Measurements from ENCODE around the gene IGSF22.

IGSF22 gene

DNA sequence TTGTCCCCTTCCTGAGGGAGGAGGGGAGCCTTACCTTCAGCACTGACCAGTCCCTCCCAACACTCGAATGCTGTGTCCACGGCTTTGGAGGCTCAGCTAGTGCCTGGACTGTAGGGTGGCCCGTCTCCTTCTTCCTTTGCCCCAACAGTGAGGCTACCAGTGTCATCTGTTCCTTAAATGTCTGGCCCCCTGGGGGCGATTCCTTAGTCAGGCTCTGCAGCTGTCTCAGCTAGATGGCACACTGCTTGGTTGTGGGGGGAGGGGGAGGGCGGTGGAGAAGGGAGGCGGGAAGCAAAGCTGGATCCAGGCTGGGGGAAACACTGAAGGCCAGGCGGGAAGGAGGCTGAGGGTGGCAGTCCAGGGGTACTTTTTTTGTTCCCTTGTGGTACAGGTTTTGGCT is at the start of gene IGSF22:
IGSF22 (minus strand) TSS at position 149 of the 400 bp plus-strand sequence. CDS start 1,952 bp downstream, outside the sequence.
- DNase-seq = no peak

DNA sequence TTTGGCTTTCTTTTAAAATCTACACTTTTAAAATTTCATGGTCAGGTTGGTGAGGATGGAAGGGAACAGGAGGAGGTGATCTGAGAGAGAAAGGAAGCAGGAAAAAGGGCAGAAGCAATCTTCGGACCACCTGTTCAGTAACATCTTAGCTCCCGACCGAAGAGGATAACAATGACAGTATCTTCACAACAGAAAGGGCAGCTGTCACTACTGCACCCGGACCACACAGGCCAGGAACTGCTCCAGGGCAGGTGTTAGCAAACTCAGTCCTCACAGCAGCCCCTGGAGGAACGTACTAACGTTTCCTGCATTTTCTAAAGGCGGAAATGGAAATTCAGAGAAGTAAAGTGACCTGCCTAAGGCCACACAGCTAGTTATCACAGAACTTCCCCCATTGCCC is 48.8 kb upstream of the IGSF22 start:
- no peak for DNase-seq

DNA sequence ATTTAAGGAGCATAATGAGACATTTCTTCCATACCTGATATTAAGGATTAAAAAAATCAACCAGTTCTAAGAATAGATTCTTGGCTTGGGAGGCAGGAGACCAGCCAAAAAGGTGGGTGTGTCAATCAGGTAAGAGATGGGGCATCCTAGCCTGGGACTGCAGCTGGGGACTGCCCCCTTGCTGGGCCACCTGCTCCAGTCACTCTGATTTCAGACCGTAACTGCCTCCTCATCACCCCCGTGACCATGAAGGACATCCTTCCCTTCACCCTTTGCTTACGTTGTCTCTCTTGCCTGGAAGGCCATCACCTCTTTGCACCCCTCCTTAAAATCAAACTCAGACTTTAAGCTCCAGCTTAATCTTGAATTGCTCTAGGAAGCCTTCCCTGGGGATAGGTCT is 47.7 kb upstream of the IGSF22 start:
- no peak for DNase-seq

DNA sequence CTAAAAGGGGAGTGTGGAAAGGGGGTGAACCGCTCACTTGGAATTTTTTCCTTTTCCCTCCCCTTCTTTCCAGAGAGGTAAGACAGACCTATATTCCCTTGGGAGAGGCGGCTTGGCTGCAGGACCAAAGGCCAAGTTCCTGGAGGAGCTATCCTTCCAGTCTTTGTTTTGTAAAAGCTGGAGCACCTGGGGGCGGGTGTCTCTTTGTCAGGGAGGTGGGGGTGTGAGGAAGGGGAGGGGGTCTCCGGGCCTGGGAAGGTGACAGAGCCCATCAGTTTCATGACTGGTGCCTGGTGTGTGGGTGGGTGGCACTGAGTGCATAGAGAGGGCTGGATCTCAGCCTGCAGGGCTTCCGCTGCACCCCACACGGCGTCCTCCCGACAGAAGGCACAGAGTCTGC is 47.1 kb upstream of the IGSF22 start:
- DNase-seq = no peak

DNA sequence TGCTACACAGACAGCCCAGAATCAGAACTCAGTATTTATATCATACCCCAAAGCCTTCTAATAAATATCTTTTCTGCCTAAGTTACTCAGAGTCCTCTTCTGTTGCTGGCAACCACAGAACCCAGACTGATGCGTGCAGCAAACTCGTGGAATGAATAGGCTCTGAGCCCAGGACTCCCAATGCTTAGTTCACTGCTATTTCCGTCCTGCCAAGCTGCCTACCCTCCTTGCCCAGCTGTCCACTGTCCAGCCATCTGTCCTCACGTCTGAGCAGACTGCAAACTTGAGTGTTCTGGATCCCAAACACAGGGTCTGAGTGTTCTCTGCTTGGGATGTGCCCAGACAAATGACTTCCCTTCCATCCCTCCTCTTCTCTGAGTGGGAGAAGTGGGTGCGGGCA is 46.2 kb upstream of the IGSF22 start:
- DNase-seq = no peak

DNA sequence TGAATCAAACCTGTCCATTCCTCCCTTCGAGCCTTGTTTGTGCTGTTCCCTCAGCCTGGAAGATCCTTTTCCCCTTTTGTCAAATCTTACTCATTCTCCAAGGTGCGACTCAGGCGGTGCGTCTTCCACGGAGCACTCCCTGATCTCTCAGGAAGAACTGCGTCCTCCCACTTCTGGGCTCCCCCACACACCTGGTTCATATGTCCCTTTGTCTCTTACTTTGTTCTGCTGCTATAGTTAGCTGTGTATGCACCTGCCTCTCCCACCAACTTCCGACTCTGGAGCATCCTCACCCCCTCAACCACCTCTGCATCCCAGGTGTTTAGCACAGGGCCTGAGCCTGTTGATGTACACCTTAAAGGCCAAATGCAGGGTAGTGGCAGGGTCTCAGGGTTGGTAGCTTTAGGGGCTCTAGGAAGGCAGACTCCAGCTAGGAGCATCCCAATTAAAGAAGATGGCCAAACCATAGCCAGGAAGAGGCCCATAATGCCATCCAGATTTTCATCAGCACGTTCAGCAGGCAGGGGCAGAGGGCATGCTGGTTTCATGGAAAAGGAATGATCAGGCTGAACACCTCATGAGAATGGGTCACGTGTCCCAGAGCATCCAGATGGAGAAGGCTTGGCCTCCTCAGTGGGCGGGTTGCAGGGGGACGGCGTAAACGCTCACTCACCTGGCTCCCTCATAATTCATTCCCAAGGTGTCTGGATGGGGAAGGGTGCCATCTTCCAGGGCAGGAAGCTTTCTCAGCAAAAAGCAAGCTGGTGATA is 45.5 kb upstream of the IGSF22 start:
- DNase-seq = no peak

DNA sequence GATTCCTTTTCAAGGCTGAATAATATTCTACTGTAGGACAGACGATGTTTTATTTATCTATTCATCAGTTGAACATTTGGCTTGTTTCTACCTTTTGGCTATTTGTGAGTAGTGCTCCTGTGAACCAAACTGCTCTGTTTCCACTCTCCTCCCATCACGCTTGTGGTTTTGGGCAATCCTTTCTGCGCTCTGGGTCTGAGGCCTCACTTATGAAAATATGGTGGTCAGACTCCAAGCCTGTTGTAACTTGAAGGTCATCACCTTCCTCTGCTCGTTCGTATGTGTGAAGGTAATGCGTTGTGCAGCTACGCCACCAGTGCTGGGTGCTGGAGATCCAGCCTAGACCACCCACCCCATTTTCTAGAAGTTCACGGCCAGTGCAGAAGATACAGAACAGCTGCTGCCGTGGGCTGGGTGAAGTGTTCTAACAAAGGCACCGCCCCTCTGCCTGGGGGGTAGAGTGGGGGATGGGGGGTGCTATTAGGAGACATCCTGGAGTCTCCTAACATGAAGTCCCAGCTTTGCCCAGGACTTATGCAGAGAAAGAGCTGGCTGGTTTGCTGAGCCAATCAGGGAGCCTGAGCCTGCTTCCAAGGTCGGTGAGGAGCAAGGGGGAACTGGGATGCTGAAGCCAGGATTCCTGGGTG is 44.6 kb upstream of the IGSF22 start:
- no peak for DNase-seq

DNA sequence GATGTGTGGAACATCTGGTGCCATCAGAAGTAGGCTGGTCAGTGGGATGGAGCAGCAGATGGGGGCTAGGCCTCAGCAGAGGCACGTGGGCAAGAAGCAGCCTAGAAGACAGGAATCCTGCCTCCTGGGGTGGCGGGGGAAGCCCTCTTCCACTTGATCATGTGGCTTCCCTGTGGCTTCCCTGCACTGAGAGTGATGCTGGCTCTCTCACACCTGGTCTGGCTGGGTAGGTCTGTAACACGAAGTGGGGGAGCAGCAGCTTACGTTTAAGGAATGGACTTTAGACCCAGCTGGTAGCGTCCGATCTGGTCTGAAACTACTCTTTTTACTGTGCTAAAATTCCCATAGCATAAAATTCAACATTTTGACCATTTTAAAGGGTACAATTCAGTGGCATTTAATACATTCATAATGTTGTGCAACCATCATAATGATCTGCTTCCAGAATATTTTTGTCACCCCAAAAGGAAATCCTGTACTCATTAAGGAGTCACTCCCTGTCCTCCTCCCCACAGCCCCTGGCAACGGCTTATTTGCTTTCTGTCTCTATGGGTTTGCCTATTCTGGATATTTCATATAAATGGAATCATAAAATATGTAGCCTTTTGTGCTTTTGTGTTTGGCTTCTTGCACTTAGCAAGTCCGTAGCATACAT is 43.9 kb upstream of the IGSF22 start:
- no peak for DNase-seq

DNA sequence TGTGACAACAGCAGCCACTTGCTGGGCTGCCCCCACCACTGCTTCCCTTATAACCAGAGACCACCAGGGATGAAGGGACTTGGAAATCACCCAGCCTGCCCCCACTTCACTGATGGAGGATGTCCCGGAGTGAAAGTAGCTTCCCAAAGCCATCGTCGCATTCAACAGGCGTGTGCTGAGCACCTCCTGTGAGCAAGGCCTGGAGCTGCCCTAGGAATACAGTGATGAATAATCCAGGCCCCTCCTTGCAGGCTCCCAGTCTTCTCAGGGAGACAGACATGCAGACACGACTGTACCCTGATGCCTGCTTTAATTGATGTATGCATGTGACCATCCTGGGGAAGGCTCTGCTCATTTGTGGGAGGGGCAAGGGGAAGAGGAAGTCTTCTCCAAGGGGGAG is 43.0 kb upstream of the IGSF22 start:
- DNase-seq = no peak

DNA sequence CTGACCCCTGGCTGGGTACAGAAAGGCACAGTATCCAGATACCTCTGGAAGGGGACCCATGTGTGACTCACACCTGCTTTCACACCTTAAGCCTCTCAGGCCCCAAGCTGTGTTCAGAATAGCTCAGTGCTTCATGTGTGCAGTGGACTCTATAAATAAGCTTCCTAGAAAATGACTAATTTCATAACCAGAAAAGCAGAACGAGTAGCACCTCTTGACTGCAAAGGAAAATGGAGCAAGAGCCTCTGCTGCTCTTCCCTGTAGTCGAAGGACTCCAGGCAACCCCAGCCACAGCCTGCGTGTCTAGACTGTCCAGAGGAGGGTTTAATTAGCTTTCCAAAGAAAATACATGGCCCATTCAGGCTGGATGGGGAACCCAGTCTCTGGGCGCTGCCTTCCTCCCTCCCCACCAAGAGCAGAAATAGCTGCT is 42.5 kb upstream of the IGSF22 start:
- DNase-seq = no peak

DNA sequence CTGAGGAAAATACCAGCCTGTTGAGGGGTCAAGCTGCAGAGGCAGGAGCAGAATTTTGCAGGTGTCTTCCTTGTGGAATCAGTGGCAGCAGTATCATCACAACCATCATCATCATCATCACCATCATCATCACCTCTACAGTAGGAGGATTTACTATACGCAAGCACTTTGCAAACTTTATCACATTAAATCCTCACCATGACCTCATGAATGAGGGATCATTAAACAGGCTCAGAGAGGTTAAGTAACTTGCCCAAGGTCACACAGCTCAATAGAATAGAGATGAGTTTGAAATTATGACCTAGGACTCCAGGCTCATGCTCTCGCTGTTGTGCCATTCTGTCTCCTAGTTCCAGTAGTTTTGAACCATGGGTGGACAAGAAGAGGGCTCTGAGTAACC is 40.0 kb upstream of the IGSF22 start:
- DNase-seq = no peak

DNA sequence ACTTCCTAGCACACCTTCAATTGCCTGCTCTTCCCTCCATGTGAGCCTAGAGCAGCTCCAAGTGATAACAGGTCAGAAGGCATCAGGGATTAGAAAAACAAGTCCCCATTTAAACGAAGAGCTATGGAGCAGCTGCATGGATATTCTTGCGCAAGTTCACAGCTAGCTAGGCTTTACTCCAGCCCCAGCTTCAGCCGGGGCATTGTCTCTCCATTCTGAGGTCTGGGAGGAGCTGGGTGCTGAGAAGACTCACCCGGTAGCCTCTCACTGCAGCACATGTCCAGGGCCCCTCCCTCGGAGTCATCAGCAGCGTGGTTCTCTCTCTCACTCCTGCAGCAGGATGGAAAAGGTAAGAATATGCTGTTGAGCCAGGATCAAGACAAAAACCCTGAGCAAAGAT is 39.6 kb upstream of the IGSF22 start:
- no peak for DNase-seq

DNA sequence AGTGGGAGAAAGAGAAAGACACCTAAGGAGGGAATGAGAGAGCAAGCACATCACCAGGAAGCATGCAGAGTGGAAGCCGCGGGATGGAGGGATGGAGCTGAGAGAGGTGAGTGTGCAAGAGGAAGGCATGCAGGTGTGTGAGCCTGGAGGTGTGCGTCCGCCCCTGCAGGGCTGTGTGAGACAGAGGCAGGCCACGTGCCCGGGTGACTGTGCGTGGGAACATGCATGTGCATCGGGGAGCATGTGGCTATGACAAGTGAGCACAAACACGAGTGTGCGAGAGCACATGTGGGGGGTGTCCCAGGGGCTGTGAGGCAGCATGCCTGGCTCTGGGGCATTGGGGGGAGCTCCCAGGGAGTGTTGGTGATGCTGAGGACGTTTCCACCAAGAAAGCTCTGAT is 35.8 kb upstream of the IGSF22 start:
- no peak for DNase-seq

DNA sequence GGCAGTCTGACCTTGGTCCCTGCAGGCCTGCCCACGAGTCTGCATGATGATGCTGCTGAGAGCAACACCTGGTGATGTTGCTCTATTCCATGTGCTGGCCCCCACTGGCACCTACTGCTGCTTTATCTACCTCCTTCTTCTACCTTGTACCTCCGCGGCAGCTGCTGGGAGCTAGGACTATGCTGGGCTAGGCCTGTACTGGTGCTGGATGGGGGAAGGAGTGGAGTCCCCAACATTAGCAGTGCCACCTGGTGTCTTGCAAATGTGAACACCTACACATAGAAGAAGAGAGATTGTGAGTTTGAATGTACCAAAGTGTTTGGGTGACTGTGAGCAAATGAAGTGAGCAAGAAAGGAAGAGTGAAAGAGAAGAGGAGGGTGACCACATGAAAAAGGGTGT is 35.2 kb upstream of the IGSF22 start:
- no peak for DNase-seq

DNA sequence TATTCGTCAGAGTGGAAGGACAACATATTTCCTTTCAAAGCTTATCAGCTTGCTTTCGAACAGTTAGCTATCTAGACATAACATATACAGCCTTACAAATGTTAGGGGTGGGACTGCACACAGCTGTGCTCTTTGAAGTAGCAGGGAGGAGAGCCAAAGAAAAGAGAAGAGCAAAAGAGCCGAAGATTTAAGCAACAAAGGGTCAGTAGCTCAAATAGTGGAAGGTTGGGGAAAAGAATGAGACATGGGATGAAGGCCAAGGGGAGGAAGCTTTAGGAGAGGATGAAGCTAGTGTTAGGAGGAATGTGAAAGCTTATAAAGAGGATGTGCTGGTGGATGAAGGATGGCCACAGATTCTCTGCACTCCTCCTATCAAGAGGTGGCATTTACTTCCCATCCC is 31.8 kb upstream of the IGSF22 start:
- no peak for DNase-seq

DNA sequence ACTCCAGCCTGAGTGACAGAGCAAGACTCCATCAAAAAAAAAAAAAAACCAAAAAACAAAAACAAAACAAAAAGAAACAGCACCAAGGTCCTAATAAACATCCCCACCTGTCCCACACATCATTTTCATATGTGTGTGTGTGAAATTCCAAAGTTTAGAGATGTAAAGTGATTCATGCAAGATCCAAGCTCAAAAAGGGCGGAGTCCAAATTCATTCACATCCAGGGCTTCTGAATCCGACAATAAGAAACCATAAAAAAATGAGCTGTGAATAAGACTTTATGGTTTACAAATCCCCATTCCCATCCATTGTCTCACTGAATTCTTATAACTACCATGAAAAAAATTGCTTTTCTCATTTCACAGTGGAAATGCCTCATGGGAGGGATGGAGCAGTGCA is 30.9 kb upstream of the IGSF22 start:
- DNase-seq = no peak

DNA sequence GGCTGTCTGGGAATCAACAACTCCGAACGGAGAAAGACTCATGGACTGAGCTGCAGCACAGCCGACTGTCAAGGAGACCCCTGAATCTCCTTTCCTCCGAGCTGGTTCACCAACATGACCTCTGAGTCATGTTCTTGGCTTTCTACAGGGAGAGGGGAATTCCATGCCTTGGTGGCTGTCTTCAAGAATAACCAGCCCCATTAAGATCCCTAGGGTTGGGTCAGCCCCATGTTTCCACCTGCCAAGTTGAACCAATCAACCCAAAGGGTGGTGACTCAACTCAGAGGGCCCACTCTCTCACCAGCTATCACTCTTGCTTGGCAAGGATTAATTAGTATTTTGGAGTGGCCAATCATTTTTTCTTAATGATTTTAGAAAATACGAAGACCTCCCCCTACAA is 28.3 kb upstream of the IGSF22 start:
- no peak for DNase-seq

DNA sequence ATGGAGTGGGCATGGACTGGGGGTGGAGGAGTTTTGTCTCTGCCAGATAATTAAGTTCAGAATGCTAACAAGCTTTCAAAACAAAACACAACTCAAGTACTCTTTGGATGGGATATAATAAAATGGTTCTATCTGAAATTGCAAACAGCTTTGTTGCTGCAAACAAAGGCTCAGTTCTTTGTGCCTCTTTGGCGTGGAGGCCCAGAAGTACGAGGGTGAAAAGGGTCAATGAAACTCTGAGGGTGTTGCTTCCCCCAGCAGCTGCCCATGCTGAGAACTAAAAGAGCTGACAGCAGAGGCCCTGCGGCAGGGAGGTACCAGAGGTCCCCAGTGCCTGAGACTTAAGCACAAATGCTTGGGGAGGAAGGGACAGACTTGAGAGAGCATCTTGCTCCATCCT is 26.5 kb upstream of the IGSF22 start:
- DNase-seq = no peak

DNA sequence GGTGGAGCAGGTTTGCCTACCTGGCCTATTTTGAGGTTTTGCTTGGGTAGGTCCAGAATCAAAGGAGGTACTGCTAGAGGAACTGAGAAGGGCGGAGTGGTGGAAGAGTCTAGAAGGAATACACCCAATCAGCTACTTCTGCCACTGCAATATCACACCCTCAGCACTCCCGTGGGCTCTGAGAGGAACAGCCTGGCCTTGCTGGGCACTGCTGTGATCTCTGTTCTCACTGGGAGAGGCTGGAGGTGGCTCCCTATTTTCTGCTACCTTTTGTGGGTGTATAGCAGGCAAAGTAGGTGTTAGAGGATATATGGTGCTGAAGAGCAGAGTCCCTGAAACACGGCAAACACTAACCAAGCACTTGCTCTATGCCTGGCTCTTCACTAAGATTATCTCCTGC is 25.0 kb upstream of the IGSF22 start:
- no peak for DNase-seq

DNA sequence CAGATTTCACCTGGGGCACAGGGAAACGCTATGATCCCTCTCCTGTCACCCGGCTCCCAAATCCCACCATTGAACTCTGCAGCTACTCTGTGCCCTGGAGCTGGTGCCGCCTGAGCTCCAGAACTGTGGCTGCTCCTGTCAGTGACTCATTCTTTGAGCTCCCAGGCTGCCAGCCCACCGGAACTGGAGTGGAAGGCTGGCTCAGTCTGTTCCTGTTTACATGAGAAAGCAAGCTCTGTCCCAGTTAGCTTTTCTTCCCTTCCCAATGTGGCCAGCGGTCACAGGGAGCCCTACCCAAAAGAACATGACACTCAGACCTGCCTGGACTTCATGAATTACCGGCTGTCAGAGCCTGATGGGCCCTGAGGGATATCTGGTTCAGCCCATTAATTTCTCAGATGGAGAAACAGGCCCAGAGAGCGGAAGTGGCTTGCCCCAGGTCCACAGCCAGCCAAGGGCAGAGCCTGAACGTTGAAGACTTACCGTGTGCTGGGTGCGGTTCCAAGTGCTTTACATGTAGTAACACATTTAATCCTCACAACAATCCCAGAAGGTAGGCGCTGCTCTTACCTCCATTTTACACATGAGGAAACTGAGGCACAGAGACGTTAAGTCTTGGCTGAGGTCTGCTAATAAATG is 23.8 kb upstream of the IGSF22 start:
- peak; percentile 12 for DNase-seq

DNA sequence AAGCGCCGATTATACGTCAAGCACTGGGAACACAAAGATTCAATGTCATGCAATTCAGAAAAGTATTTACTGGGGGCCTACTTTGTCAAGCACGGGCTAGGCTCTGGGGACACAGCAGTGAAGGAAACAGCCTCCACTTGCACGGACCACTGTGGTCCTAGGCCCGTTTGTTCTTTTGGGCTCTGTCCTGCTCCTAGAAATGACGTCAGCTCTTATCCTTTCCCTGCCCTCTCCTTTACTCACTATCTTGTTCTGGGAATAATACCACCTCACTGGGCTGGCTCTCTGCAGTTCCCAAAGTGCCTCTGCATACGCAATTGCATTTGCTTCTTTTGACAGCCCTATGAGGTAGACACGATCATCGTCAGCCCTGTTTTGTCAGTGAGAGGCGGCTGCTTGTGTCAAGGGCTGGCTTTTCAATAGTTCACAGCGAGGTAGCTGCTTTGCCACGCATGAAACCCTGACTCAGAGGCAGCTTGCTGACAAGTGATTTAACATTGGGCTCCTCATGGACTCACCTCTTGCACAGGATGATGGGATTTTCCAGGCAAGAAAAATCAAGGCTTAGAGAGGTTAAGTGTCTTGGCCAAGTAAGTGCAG is 22.9 kb upstream of the IGSF22 start:
- DNase-seq = no peak

DNA sequence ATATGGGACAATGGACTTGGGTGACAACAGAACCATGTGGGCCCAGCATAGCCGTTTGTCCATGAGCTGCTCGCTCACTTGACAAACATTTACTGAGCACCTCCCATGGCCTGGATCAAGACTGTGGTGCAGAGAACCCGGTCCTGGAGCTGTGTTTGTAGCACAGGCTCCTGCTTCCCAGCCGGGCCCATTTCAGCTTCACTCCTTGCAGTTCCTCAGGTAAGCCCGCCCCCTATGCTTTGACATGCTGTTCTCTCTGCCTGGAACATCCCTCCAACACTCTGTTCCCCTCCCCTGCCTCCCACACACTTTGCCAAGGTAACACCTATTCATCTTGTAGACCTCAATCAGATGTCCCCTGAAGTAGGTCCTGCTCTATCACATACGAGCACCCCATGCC is 19.3 kb upstream of the IGSF22 start:
- DNase-seq = no peak

DNA sequence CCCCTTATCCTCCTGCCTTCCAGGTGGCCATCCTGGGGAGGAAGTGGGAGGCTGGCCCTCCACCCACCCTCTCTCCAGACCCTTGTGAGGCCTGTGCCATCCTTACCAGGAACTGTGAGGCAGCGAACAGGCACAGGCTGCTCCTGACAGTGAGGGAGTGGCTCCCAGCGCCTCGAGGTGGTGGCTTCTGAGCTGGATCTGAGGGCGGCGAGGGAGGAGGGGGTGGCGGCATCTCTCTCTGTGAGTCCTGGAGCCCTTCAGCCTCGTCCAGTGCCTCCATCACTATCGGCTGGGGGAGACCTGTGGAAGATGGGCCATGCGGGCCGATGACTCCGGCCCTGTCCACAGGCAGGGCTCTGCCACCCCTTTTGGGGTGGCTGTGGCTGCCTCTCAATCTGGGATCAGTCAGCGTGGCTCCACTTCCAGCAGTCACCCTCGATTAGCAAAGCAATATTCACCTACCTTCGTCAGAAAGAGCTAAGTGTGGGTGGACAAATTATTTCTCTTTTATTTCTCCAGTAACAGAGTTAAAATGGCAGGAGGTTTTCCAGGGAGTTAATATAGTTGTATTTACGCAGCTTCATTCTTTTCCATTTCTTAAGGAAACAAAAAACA is 18.0 kb upstream of the IGSF22 start:
- DNase-seq = no peak

Measured in GDM1 (cell line).